Activated T-helper 1 cell treated with anti-CD3 and anti-CD28 coated beads, Interleukin-12 subunit alpha, Interleukin-12 subunit beta, Interleukin-2, Interleukin-4 antibody, amounts not matched to agents 30 ng/mL and 10 ng/mL and 1 ng/mL, durations not matched to agents 14 hours and 24 hours and 36 hours (primary cell): ENCODE results near the gene IAH1. TPM values are rescaled to one million over a fixed set of nuclear protein-coding genes. Genes with fewer than 3 reads are reported as not detected.
A peak's percentile ranks its signal among the peaks of the same experiment; 100 is the strongest.
"Not testable (repeated sequence)": the region's sequence is repeated elsewhere in the genome, so short reads cannot be mapped to it uniquely, and the experiment has no call there.

Source experiments
- DNase-seq: peaks from one replicate; pipeline ENCODE4 v3.0.0; 2021; ENCODE audit warnings: low spot score
- H3K27ac Mint-ChIP-seq: one replicate; pipeline ENCODE4 v1.8.0; 2021; ENCODE audit warnings: mild to moderate bottlenecking, mixed read lengths
- H3K27me3 Mint-ChIP-seq: one replicate; pipeline ENCODE4 v1.8.0; 2022; ENCODE audit warnings: mild to moderate bottlenecking, moderate library complexity, mixed read lengths; ENCODE audit not compliant: insufficient read depth
- H3K36me3 Mint-ChIP-seq: one replicate; pipeline ENCODE4 v1.8.0; 2021; ENCODE audit warnings: low read depth, mixed read lengths
- H3K4me1 Mint-ChIP-seq: one replicate; pipeline ENCODE4 v1.8.0; 2021; ENCODE audit warnings: low read depth, mixed read lengths
- H3K4me3 Mint-ChIP-seq: one replicate; pipeline ENCODE4 v1.8.0; 2021; ENCODE audit warnings: mild to moderate bottlenecking, moderate library complexity, mixed read lengths
- H3K9me3 Mint-ChIP-seq: one replicate; pipeline ENCODE4 v1.8.0; 2021; ENCODE audit warnings: mixed read lengths
- intact Hi-C: fragments of 100-400 bp; cut with micrococcal nuclease; formaldehyde crosslinking; loops from one replicate; pipeline ENCODE4 v1.15.1; 2024
- total RNA-seq: library from RNA; stranded (reverse); gene quantifications from 2 replicates; pipeline ENCODE4 v1.2.3, GENCODE V29; 2022

IAH1 gene
- total RNA-seq, 1 donor from 2014 or later = 78.6 TPM

DNA sequence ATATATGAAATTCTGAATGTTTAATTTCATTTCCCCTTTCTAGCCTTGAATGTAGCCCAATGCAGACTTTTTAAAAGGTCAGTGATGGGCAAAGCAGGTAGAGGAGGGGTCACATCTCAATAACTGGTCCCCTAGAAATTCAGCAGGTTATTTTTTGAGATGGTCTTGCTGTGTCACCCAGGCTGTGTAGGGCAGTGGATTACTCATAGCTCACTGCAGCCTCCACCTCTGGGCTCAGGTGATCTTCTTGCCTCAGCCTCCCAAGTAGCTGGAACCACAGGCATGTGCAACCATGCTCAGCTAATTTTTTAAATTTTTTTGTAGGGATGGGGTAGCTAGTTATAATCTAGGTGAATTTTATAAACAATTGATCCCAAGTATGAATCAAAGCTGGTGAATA, 8.8 kb downstream of the IAH1 start:
- Mint-ChIP-seq H3K9me3 (no peaks in the 10 kb centered on the region), H3K4me1 (peaks cover 26% of the 10 kb centered on the region), H3K27me3 (no peaks in the 10 kb centered on the region), H3K4me3 (no peak overlapping the region), H3K36me3 (peaks cover 48% of the 10 kb centered on the region), H3K27ac (no peak overlapping the region)
- intact Hi-C loops = no loop called here
- DNase-seq = no peak

DNA sequence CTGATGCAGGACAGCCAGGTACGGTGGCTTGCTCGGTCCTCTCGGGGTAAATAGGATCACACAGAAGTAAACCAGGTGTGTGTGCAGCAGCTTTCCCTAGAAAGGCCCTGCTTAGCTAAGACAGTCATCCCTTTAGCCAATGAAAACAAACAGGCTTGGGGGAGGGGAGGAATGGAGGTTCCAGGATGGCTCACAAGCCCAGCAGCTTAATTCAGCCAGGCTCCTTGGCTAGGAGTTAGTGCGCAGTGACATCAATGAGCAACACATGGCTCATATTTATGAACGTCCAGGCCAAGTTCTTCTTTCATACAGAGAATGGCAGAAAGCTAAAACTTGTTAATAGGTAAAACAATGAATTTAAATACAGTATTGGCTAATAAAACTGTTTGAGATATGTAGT, 10.2 kb downstream of the IAH1 start:
- peaks cover 44% of the 10 kb centered on the region for H3K36me3 Mint-ChIP-seq
- no peak overlapping the region for H3K27ac Mint-ChIP-seq
- peaks cover 22% of the 10 kb centered on the region for H3K4me1 Mint-ChIP-seq

DNA sequence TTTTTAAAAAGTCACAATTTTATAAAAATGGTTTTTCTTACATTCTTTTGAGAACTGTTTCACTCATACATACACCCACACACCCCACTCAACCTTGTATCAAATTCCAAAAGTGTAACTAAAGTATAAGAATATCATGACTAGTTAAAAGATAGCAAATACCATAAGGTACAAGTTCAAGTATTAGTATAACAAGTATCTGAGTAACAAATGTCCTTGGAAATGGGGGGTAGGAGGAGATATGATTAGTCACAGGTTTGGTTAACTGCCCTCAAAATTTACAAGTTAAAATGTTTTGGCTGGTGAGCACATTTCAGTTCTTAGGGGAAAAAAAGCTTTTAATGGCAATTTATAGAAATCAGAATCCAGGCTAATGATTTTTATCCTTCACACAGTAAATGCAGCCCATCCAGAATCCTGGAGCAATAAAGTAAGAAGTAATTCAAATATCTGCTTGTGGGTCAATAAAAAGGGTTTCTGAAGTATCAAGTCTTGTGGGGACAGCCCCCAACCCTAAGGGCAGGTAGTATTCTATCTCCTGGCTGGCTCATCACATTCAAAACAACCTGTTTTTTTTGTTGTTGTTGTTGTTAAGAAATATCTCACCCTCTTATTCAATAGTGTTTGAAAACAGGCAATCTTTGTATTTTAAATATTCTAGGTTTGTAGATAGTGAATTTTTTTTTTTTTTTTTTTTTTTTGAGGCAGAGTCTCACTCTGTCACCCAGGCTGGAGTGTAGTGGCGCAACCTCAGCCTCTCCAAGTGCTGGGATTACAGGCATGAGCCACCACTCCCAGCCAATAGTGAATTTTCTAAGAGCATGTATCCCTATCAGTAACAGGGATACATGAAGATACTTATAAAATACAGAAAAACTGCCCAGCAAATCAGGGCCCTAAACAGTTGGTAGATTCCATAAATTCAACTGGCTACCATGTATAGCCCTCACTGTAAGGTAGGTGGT, 14.5 kb downstream of the IAH1 start:
- H3K4me1 Mint-ChIP-seq = peaks cover 22% of the 10 kb centered on the region
- intact Hi-C loops = loop anchor here (2.0 kb wide), 1 partner anchor 66 kb away; the partner anchor contains the start of gene ADAM17
- H3K4me3 Mint-ChIP-seq = no peak overlapping the region
- DNase-seq = no peak
- no peaks in the 10 kb centered on the region for H3K27me3 Mint-ChIP-seq
- peaks cover 55% of the 10 kb centered on the region for H3K36me3 Mint-ChIP-seq
- H3K9me3 Mint-ChIP-seq = no peaks in the 10 kb centered on the region
- H3K27ac Mint-ChIP-seq = no peak overlapping the region

More for the DNA sequence above, 10.2 kb downstream of the IAH1 start:
- no peaks in the 10 kb centered on the region for H3K27me3 Mint-ChIP-seq
- no peak for DNase-seq
- no peak overlapping the region for H3K4me3 Mint-ChIP-seq
- no peaks in the 10 kb centered on the region for H3K9me3 Mint-ChIP-seq
- intact Hi-C loops = no loop called here

DNA sequence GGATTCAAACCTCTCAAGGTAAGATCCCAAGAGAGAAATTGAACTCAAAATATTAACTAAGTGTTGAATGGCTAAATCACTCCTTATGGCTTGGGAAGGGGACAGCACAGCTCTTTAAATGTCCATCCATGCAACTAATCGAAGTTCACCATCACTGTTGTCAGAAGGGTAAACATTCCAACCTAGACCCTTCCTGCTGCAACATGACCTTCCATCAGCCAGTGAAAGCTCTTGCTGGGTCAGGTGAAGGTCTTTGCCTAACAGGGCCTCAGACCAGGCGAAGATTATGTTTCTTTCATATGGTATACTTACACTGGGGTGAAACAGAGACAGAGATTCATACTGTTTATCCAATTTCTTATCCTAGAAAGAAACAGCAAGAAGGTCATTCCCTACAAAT, 16.4 kb downstream of the IAH1 start:
- Mint-ChIP-seq H3K36me3 (peaks cover 55% of the 10 kb centered on the region), H3K4me1 (peaks cover 23% of the 10 kb centered on the region), H3K4me3 (no peak overlapping the region), H3K27ac (no peak overlapping the region), H3K27me3 (no peaks in the 10 kb centered on the region), H3K9me3 (no peaks in the 10 kb centered on the region)
- no peak for DNase-seq
- intact Hi-C loops = no loop called here

DNA sequence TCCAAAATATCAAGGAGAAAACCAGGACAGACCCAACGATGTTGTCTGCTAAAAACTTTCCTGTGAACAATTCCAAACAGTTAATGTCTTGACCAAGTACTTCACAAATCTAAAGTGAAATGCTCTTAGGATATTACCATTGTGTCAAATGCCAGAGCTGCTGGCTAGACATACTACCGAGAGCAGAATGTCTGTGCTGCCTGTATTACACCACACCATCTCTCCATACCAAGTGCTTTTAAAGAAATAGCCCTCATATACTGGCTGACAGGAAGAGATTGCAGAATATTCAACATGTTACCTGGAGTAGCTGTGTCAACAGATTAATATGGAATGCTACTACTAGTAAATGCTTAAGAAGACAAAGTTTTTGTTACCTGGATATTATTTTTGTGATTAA, 18.6 kb downstream of the IAH1 start:
- Mint-ChIP-seq H3K9me3 (no peaks in the 10 kb centered on the region), H3K36me3 (peaks cover 61% of the 10 kb centered on the region), H3K27me3 (no peaks in the 10 kb centered on the region), H3K4me3 (no peak overlapping the region), H3K4me1 (peaks cover 34% of the 10 kb centered on the region), H3K27ac (no peak overlapping the region)
- intact Hi-C loops = no loop called here
- DNase-seq = no peak

DNA sequence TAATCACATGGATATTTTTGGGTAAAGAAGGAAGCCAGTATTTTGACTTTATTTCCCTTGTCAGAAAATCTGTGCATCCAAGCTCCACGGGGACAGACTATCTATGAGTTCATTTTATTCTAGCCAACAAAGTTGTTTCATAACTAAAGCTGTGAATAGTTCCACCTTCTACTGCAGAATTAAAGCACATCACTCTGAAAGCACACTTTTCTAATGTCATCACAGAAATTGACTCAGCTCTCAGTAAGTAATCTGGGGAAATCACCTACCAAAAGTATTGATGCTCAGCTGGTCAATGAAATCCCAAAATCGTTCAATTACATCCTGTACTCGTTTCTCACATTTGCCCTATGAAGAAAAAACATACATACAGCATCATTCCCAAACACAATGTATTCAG, 19.1 kb downstream of the IAH1 start:
- H3K9me3 Mint-ChIP-seq = no peaks in the 10 kb centered on the region
- intact Hi-C loops = no loop called here
- H3K36me3 Mint-ChIP-seq = peaks cover 61% of the 10 kb centered on the region
- no peak for DNase-seq
- no peak overlapping the region for H3K4me3 Mint-ChIP-seq
- no peak overlapping the region for H3K27ac Mint-ChIP-seq
- peaks cover 37% of the 10 kb centered on the region for H3K4me1 Mint-ChIP-seq
- H3K27me3 Mint-ChIP-seq = no peaks in the 10 kb centered on the region

DNA sequence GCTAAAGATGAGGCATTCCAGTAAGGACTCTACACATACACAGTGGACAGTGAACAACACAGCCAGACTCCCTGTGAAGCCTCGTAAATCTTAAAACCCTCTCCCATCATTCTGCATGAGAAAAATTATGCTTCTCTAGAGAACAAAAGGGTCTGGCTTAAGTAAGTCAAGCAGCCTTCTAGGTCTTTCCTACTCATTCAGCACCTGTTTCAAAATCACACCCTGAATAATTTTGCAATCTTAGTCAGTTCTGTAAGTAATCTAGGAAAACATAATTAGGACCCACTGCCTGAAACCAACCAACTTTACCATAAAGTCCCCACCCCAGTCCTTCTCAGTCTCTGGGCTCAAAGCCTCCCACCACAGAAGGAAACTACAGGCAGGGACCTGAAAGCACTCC, 19.7 kb downstream of the IAH1 start:
- no peak for DNase-seq
- peaks cover 34% of the 10 kb centered on the region for H3K4me1 Mint-ChIP-seq
- no peaks in the 10 kb centered on the region for H3K9me3 Mint-ChIP-seq
- no peaks in the 10 kb centered on the region for H3K27me3 Mint-ChIP-seq
- no peak overlapping the region for H3K4me3 Mint-ChIP-seq
- H3K27ac Mint-ChIP-seq = no peak overlapping the region
- peaks cover 61% of the 10 kb centered on the region for H3K36me3 Mint-ChIP-seq
- intact Hi-C loops = no loop called here

DNA sequence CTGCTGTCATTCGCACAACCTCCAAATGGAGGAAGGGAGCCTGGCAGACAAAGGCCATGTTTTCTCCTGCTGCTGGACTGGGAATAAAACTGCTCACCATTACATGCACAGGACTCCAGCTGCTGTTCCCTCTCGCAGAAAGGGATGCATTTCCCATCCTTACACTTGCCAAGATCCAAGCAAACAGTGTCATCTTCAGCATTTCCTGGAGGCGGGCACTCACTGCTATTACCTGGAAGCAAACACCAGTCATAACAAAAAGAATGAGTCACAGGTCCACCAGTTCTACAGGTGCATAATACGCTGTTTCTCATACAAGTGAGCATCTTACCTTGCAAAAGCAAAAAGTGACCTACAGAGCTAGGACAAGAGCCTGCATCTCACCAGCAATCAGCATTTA, 22.7 kb downstream of the IAH1 start:
- peak overlapping the region; percentile 29 for H3K27ac Mint-ChIP-seq
- H3K27me3 Mint-ChIP-seq = no peaks in the 10 kb centered on the region
- no peak for DNase-seq
- H3K36me3 Mint-ChIP-seq = peaks cover 56% of the 10 kb centered on the region
- peaks cover 27% of the 10 kb centered on the region for H3K4me1 Mint-ChIP-seq
- H3K9me3 Mint-ChIP-seq = no peaks in the 10 kb centered on the region
- H3K4me3 Mint-ChIP-seq = no peak overlapping the region
- intact Hi-C loops = no loop called here

DNA sequence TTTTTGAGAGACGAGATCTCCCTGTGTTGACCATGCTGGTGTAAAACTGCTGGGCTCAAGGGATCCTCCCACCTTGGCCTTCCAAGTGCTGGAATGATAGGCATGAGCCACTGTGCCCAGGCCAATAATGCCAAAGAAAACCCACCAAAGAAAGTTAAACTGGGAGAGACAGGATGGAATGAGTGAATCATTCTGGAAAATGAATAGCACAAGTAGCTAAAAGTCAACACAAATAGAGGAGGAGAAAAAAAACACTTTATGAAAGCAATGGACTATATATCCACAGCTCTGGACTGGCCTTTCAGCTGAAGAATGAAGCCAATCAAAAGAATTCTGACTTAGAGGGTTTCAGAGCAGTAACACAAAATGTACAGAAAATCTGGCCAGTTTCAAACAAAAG, 23.9 kb downstream of the IAH1 start:
- Mint-ChIP-seq H3K36me3 (peaks cover 56% of the 10 kb centered on the region), H3K27ac (no peak overlapping the region), H3K4me3 (no peak overlapping the region), H3K27me3 (no peaks in the 10 kb centered on the region), H3K9me3 (no peaks in the 10 kb centered on the region), H3K4me1 (peaks cover 26% of the 10 kb centered on the region)
- no peak for DNase-seq
- intact Hi-C loops = no loop called here

DNA sequence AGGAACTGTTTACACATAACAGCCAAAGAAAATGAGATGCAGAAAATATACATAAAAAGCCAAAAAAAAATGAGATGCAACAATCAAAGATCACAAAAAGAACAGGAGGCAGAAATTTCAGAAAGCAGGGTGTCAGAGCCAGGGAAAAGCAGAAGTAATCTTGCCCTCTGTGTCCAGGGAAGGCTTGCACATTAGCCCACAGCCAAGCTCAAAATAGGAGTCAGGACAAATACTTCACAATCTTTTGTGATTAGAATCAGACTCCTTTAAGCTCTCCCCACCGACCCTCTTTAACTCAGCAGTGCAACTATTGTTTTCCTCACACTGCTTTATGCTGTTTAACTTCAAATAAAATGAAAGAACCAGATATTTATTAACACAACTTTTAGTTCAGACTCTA, 34.6 kb downstream of the IAH1 start:
- no peak overlapping the region for H3K4me3 Mint-ChIP-seq
- H3K27ac Mint-ChIP-seq = no peak overlapping the region
- no peaks in the 10 kb centered on the region for H3K9me3 Mint-ChIP-seq
- H3K27me3 Mint-ChIP-seq = no peaks in the 10 kb centered on the region
- H3K4me1 Mint-ChIP-seq = no peaks in the 10 kb centered on the region
- intact Hi-C loops = no loop called here
- no peak for DNase-seq
- H3K36me3 Mint-ChIP-seq = peaks cover 36% of the 10 kb centered on the region

DNA sequence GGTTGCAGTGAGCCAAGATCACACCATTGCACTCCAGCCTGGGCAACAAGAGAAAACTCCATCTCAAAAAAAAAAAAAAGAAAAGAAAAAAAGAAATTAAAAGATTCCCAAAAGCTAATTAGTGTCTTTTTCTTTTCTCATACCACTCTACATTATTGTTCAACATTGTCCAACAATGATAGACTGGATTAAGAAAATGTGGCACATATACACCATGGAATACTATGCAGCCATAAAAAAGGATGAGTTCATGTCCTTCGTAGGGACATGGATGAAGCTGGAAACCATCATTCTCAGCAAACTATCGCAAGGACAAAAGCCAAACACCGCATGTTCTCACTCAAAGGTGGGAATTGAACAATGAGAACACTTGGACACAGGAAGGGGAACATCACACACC, 39.6 kb downstream of the IAH1 start:
- H3K27ac Mint-ChIP-seq, H3K27me3 Mint-ChIP-seq, intact Hi-C loops, H3K9me3 Mint-ChIP-seq, H3K4me3 Mint-ChIP-seq, DNase-seq, H3K4me1 Mint-ChIP-seq: not testable (repeated sequence)
- H3K36me3 Mint-ChIP-seq = peaks cover 30% of the 10 kb centered on the region

DNA sequence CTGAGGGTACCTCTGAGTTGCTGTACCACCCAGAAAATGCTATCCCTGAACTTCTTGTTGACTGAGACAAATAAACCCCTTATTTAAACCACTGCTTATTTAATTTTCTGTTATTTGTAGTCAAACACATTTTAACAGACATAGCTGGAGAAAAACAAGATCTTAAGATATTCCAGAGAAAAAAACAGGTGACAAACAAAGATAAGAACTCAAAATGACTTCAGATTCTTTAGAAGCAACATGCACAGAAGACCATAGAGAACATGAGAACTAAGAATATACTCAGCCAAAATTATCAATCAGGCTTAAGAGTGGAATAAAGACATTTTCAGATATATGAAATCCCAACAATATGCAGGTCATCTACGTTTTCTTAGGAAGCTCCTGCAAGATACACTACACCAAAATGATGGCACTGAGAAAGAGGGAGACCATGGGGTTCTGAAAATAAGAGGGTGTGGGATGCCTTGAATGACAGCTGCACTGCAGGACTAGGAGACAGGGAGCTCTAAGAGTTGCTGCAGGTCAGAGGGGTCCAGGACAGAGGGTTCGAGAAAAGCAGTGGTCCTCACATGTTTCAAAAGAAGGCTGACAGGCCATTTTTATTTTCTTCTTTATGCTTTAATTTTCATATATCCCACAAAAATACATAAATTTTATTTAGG, 42.9 kb downstream of the IAH1 start:
- intact Hi-C loops = no loop called here
- Mint-ChIP-seq H3K27ac (no peak overlapping the region), H3K27me3 (no peaks in the 10 kb centered on the region), H3K4me3 (no peak overlapping the region), H3K36me3 (peaks cover 44% of the 10 kb centered on the region), H3K4me1 (no peaks in the 10 kb centered on the region), H3K9me3 (no peaks in the 10 kb centered on the region)
- DNase-seq = no peak

DNA sequence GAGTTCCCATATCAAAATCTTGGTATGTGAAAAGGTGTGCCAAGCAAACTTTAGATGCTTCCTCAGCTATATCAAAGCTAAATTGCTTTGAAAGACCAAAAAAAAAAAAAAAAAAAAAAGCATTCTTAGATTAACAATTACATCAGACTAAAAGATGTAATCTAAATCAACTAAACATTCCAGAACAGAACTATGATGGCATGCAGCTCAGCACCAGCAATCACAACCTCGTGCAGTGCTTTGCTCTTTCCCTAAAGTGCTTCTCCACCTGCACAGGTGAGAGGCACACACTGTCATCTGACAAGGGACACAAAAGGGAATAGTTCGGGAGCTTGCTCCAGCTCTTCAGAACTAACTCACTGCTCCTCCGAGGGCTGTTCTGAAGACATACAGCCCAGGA, 43.8 kb downstream of the IAH1 start:
- Mint-ChIP-seq H3K36me3 (peaks cover 45% of the 10 kb centered on the region), H3K27me3 (no peaks in the 10 kb centered on the region), H3K4me1 (no peaks in the 10 kb centered on the region), H3K27ac (no peak overlapping the region), H3K4me3 (no peak overlapping the region), H3K9me3 (no peaks in the 10 kb centered on the region)
- no peak for DNase-seq
- intact Hi-C loops = no loop called here
